HG03354 (cell line): ENCODE measurements around the gene POLK.

Experiments used
- ATAC-seq: cut with Tn5 transposase; IDR thresholded peaks from one replicate; pipeline ENCODE4 v1.9.1; 2021; ENCODE audit warnings: mild to moderate bottlenecking; ENCODE audit not compliant: unreplicated experiment, poor library complexity, severe bottlenecking

The POLK gene

GRCh38 chr5:75630875-75631274 is 119.2 kb downstream of the POLK start:
- no peak for ATAC-seq

- ATAC-seq: no peak
These were observed 120.6 kb downstream of the POLK start for GRCh38 chr5:75632321-75632720.

GRCh38 chr5:75637949-75638348 is 126.3 kb downstream of the POLK start:
- ATAC-seq: no peak

- ATAC-seq: no peak
These were observed 128.0 kb downstream of the POLK start for GRCh38 chr5:75639535-75640311.

- ATAC-seq: no peak
These were observed 128.7 kb downstream of the POLK start for GRCh38 chr5:75640395-75640794.

GRCh38 chr5:75640826-75641225 is 129.1 kb downstream of the POLK start:
- ATAC-seq: no peak

GRCh38 chr5:75648712-75649111 is 137.0 kb downstream of the POLK start:
- ATAC-seq: peak; percentile 52
